Amniotic epithelial cell (primary cell): ENCODE measurements around the gene RNF151.
"Not testable (repeated sequence)": the region's sequence is repeated elsewhere in the genome, so short reads cannot be mapped to it uniquely, and the experiment has no call there.

Source experiments
- DNase-seq: peaks from one replicate; pipeline ENCODE4 v3.0.0-alpha.2; 2010; ENCODE audit warnings: low read depth

RNF151 gene

DNA sequence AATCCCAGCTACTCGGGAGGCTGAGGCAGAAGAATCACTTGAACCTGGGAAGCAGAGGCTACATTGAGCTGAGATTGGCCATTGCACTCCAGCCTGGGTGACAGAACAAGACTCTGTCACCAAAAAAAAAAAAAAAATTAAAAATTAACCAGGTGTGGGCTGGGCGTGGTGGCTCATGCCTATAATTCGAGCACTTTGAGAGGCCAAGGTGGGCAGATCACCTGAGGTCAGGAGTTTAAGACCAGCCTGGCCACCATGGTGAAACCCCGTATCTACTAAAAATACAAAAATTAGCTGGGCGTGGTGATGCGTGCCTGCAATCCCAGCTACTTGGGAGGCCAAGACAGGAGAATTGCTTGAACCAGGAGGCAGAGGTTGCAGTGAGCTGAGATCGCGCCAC is 26.8 kb upstream of the RNF151 start:
- DNase-seq, result not testable (repeated sequence)

DNA sequence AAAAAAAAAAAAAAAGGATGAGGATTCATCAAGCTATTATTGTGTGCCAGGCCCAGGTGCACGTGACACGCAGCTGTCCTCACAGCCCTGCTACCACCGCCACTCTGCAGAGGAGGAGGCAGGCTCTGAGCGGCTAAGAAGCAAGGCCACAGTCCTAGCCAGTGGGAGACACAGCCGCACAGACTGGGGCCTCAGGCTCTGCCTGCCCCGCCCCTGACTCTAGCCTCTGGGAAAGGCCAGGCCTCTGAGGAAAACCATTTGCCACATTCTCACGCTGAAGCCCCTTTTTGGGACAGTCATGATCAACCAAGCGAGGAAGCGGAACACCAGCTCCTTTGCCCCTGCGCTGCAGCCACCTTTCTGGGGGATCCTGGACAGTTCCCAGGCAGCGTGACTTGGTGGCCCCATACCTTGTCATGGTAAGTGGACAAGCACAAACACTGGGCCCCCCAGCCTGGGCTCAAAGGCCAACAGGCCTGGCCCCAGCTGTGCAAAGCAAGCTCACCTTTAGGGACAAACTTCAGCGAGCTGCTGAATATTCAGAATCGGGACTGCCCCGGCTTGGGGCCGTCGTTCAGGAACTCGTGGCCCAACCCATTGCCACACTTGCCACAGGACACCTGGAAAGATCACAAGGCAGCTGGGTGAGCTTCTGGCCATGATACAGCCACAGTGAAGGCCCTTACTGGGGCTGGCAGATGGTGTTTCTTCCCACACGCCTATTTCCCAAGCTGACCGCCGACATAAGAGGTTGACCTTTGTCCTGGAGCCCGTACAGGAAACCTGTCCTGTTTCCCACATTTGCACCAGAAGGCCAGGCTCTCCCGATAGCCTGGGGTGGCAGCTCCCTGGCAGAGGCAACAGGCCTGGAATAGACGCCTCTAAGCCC is 26.1 kb upstream of the RNF151 start:
- DNase-seq, result no peak

DNA sequence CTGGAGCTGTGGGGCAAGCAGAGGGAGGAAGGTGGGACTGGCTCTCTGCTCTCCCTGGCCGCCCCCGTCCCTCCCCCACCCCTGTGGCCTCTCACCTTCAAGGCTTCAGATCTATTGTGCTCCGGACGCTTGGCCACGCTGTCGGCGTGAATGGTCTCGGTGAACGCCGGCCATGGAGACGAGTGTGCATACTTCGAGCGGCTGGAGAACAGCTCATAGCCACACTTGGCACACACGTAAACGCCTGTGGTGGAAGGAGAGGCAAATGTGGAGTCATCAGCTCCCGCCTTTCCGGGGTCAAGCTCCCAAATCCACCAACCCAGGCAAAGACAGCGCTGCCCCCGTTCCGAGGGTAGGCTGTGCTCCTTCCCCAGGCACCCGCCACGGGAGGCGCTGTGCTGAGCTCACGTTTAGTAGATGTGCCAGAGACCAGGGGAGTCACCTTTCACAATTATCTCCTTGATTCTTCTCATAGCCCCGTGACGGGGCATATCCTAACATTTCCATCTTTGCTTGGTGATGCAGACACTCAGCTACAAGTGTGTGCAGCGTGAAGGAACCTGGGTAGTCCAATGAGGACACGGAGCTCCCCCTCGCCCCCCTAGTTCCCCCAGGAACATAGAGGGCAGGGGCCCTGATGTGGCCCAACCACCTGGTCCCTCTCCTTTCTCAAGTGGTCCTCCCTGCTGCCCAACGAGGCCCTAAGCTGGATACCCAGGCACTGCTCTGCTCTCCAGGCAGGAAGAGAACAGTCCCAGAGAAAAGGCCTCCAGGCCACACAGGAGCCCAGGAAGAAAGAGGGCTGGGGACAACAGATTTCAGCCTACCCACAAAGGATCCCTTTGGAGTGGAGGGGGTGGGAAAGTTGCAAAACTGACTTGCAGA is 25.3 kb upstream of the RNF151 start:
- no peak for DNase-seq

DNA sequence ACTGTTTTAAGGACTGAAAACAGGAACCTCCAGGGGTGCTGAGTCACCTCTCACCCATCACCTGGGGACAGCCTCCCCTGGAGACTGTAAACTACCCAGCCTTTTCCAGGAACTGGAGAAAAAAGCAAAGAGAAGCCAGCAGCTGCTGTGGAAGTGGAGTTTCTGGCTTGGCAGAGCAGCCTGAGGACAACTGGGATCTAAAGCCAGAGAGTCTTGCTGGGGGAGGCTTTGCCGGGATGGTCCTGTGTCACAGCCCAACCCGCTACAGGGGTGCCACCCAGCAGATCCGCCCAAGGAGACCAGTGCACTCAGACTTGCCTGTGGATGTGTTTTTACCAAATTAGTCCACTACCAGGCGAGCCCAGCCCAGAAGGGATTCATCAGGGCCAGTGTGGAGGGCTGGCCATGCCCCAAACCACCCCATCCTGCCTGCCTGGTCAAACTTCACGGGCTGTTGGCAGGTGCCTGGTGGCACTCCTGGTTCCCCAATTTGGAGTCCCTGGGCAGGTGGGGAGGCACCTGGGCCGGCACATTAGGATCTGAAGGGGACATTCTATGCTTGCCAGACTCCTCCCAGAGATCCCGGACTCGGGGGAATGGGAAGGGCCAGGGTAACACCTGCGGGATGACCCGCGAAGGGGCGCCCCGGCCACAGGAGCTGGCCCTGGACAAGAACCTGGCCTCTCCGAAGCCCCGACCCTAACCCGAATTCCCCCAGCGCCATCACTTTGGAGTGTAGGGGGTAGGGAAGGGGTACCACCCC is 24.4 kb upstream of the RNF151 start:
- no peak for DNase-seq

DNA sequence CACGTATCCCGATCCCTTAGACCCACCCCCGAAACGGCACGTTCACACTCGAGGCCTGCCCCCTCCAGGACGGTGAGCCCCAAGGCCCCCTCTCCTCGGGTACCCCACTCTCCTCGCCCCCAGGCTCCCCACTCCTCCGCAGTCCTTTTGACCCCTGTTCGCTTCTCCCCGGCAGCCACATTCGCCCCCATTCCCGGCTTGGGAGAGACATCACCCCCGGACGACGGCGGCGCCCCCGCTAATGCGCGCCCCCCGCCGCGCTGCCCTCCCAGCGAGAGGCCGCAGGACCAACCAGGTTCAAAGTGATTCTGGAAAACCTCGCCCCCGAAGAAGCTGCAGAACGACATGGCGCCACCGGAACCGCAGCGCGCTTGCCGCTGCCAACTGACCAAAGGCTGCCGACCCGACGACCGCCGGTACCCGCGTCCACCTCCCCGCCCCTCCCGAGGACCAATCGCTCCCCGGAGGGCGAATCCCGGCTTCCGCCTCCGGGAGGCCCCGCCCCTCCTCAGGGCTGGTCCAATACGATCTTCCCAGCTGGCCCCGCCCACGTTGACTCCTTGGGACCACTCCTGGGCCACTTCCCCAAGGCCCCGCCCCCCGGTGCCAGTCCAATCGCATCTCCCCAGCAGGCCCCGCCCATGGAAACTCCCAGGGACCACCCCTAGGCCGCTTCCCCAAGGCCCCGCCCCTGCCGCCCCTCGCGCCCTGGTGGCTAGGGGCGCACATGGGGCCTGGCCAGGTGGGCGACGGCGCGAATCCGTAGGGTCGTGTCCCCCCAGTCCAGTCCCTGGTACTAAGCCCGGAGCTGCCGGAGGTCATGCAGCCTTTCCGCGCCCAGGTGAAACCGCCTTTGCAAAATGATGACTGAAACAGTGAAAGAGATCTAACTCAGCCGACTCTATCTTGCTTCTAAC is 23.6 kb upstream of the RNF151 start, which contains the start of gene MSRB1:
MSRB1 (minus strand) TSS at position 390 of the 917 bp plus-strand sequence; CDS start at position 347, 43 bp downstream.
- DNase-seq, result peak; percentile 96

DNA sequence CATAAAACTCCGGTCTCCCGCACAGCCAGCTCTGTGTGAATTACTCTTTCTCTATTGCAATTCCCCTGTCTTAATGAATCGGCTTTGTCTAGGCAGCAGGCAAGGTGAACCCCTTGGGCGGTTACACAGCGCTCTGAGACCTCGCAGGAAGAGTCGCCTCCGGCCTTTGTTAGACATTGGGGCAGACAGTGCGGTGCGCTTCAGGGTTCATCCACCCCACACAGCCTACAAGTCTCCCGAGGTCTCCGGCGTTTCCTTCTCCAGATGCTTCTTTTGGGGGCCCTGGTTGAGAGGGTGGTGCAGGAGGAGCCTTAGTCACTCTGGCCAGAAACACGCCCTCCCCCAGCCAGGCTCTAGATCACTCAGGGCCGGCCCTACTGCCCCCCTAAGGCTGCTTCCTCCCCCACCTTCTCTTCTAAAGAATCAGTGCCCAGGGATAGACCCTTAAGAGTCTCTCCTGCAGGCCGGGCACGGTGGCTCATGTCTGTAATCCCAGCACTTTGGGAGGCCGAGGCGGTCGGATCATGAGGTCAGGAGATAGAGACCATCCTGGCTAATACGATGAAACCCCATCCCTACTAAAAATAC is 21.9 kb upstream of the RNF151 start:
- no peak for DNase-seq

DNA sequence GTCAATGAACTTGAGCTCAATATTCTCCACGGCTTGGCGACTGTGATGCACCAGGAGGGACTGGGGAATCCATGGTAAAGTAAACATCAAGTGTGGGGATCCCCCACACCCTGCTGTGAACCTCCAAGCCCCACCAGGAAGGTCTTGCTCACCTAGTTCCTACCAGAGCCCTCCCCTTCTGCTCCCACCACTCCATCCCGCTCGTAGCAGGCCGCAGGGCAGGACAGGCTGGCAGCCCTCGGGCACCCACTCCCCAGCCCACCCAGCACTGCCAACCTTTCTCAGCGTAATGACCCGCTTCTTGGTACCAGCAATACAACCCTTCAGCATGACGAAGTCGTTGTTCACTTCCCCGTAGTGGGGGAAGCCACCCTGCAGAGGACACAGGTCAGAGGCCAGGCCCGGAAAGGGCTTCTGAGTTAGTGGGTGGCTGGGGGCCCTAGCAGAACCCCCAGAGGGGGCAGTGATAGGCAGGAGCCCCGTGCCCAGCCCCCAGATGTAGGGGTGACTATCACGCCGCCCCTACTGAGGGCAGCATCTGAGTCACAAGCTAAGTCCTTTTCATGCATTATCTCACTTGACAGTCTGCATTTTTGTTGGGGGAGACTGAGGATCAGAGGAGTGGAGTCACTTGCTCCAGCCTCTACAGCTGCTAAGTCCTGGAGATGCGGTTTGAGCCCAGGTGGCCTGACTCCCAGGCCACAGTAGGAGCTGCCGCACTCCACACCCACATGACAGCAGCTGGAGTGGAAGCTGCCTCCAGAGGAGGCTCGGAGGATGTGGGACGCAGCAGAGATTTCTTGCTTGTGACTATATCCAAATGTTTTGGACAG is 20.9 kb upstream of the RNF151 start:
- DNase-seq, result no peak

DNA sequence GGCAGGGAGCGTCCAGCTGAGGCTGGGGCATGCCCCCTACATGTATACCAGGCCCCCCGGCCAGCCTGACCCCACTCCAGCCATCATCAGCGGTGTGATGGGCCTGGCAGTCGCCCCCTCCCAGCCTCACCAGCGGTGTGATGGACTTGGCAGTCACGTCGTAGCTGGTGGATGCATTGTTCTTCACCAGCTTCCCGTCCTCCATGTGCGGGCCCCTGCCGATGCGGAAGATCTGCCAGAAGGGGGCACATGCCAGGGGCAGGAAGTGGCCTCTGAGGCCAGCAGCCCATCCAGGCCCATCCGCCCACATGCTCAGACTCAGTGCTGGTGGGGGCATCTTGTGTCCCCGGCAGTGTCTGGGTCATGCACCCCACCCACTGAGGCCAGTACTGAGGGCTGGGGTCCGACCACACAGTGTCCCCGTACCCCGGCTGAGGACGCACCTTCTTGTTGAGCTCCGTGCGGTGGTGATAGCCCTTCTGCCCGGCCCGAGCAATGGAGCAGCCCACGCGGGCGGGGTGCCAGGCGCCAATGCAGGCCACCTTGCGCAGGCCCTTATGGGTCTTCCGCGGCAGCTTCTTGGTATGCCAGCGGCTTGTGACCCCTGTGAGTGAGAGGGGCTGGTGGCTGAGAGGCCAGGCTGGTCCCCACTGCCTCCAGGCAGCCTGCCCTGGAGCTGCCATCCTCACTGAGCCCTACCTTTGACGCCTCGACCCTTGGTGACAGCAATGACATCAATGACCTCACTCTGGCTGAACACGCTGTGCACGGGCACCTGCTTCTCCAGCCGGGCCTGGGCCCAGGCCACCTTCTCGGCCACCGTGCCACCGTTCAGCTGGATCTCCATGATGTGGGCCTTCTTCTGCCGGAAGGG is 19.9 kb upstream of the RNF151 start:
- DNase-seq, result no peak

DNA sequence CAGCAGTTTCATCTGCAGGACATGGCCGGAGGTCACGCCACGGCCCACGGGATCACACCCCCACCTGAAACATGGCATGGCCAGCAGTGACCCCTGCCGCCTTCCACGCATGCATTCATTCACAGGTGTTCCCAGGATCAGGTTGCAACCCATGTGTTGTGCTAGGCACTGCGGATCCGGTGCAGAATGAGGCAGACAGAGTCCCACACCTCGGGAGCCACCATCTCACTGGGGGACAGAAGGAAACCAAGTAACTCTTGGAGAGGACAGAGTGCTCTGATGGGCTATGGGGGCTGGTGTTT is 19.3 kb upstream of the RNF151 start:
- DNase-seq, result no peak

DNA sequence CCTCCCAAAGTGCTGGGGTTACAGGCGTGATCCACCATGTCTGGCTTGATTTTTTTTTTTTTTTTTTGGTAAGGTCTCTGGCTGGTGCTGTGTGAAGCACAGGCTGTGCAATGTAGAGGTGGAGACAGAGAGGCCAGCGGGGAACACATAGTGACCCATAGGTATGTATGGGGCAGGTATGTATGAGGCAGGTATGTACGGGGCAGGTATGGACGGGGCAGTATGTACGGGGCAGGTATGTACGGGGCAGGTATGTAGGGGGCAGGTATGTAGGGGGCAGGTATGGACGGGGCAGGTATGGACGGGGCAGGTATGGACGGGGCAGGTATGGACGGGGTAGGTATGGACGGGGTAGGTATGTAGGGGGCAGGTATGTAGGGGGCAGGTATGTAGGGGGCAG is 17.1 kb upstream of the RNF151 start:
- DNase-seq, result no peak

DNA sequence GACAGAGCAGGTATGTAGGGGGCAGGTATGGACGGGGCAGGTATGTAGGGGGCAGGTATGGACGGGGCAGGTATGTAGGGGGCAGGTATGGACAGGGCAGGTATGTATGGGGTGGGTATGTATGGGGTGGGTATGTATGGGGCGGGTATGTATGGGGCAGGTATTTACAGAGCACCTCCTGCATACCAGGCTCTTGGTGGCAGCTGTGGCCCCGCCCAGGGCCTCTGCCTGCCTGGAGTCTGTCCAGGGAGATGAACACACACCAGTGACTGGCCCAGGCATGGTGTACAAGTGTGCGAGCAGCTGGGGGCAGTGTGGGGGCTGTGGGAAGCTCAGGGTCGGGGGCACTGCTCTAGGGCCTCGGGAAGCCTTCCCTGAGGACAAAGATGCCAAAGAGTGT is 16.6 kb upstream of the RNF151 start:
- no peak for DNase-seq

DNA sequence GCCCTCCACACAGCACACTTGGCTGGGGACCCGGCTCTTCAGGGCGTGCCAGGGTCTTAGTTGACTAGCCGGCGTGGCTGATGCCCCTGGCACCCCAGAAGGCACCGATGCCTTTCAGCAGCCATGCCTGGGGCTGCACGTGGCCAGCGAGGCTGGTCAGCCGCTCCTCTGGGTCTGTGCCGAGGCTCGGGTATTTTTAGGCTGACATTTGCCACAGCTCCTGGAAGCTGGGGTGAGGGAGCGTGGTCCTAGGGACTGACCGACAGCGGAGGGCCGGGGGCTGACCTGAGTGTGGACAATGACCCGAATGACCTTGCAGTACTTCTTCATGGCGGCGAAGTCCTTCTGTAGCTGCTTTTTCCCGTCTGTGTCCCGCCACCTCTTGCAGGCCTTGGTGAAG is 16.1 kb upstream of the RNF151 start:
- no peak for DNase-seq

DNA sequence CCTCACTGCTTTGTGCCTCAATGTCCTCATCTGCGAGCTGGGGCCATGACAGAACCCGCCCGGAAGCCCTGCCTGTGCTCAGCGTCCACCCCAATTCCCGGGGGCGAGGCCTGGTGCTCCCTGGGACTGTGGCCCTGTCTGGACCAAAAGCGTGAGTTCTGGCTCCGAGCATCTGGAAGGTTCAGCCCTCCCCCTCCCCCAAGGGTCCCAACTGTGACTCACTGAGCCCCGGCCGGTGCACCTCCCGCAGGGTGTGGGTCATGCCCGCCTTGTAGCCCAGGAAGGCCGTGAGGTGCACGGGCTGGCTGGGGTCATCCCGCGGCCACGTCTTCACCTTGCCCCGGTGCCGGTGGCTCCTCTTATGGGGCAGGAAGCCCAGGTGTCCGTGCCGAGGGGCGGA is 12.9 kb upstream of the RNF151 start:
- DNase-seq, result no peak

DNA sequence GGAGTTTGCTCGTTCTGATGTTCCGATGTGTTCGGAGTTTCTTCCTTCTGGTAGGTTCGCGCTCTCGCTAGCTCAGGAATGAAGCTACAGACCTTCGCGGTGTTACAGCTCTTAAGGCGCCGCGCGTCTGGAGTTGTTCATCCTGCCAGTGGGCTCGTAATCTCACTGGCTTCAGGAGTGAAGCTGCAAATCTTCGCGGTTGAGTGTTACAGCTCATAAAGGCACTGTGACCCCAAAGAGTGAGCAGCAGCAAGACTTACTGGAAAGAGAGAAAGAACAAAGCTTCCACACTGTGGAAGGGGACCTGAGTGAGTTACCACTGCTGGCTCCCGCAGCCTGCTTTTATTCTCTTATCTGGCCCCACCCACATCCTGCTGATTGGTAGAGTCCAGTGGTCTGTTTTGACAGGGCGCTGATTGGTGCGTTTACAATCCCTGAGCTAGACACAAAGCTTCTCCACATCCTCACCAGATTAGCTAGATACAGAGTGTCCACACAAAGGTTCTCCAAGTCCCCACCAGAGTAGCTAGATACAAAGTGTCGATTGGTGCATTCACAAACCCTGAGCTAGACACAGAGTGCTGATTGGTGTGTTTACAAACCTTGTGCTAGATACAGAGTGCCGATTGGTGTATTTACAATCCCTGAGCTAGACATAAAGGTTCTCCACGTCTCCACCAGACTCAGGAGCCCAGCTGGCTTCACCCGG is 9.1 kb upstream of the RNF151 start:
- DNase-seq, result not testable (repeated sequence)

DNA sequence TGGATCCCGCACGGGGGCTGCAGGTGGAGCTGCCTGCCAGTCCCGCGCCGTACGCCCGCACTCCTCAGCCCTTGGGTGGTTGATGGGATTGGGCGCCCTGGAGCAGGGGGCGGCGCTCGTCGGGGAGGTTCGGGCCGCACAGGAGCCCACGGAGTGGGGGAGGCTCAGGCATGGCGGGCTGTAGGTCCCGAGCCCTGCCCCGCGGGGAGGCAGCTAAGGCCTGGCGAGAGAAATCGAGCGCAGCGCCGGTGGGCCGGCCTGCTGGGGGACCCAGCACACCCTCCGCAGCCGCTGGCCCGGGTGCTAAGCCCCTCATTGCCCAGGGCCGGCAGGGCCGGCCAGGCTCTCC is 8.5 kb upstream of the RNF151 start:
- DNase-seq, result not testable (repeated sequence)

DNA sequence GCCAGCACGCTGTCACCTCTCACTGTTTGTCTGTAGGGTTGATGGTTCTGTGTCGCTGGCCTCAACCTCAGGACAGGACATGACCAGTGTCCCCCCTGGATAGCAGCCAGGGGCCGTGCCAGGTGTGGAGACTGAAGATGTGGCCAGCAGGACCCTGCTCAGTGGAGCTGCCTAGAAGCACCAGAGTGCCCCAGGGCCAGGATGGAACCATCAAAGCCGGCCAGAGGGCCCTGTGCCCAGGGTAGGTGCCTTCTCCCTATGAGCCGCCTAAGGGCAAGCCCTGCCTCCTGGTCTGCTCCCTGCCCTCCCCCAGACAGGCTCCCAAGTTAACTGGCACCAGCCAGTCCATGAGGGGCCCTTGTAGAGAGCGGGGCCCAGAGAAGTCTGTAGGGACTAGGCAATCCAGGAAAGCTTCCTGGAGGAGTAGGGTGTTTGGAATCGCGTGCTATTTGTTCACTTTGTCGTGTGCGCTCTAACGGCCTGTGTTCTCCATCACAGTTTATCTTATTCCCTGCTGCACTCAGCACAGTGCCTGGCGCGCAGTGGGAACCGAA is 7.9 kb upstream of the RNF151 start:
- no peak for DNase-seq

DNA sequence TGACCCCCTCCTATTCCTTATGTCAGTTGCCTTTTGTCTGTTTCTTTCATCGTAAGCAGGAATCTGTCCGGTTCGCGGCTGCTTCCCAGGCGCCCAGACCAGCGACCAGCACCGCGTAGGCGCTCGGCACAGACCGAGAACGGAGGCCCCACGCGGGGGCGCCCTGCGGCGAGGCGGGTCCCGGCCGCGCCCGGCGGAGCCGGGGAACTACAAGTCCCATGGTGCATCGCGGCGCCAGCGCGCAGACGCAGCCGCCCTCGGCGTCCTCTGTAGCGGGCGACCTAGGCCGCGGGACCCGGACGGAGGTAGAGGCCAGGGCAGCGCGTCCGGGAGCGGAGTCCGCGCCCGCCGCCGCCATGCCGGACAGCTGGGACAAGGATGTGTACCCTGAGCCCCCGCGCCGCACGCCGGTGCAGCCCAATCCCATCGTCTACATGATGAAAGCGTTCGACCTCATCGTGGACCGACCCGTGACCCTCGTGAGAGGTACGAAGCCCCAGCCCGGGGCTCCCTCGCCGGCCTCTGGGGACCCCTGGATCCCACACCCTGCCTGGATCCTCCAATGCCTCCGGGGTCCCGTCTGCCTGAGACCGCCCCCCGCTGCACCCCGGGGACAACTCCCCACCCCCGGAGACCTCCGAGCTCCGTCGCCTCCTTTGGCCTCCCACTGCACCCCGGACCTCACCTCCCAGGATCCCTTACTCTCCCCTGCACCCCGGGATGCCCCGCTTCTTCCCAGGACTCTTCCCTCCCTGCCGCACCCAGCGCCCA is 7.2 kb upstream of the RNF151 start, which contains the start of gene NDUFB10:
NDUFB10 (plus strand) TSS at position 270 of the 771 bp plus-strand sequence; CDS start at position 357, 87 bp downstream.
- peak; percentile 86 for DNase-seq
